Osteocyte (in vitro differentiated cells): Measurements from ENCODE around the gene PSMB9. TPM values are rescaled to one million over a fixed set of nuclear protein-coding genes. Genes with fewer than 3 reads are reported as not detected.

Experiments used
- DNase-seq: peaks from one replicate; pipeline ENCODE4 v3.0.0; 2021; ENCODE audit warnings: mixed read lengths; ENCODE audit not compliant: unreplicated experiment; ENCODE audit errors: extremely low spot score
- H3K27ac Mint-ChIP-seq: one replicate; pipeline ENCODE4 v1.8.0; 2021; ENCODE audit warnings: mild to moderate bottlenecking, mixed read lengths; ENCODE audit not compliant: unreplicated experiment
- H3K27me3 Mint-ChIP-seq: one replicate; pipeline ENCODE4 v1.8.0; 2021; ENCODE audit warnings: mixed read lengths; ENCODE audit not compliant: unreplicated experiment
- H3K36me3 Mint-ChIP-seq: one replicate; pipeline ENCODE4 v1.8.0; 2021; ENCODE audit warnings: mixed read lengths; ENCODE audit not compliant: unreplicated experiment
- H3K4me1 Mint-ChIP-seq: one replicate; pipeline ENCODE4 v1.8.0; 2021; ENCODE audit warnings: mixed read lengths; ENCODE audit not compliant: unreplicated experiment
- H3K4me3 Mint-ChIP-seq: one replicate; pipeline ENCODE4 v1.8.0; 2021; ENCODE audit warnings: mild to moderate bottlenecking, moderate library complexity, mixed read lengths; ENCODE audit not compliant: unreplicated experiment
- H3K9me3 Mint-ChIP-seq: one replicate; pipeline ENCODE4 v1.8.0; 2021; ENCODE audit warnings: mixed read lengths; ENCODE audit not compliant: unreplicated experiment
- total RNA-seq: library from RNA; stranded (reverse); gene quantifications from 2 replicates; pipeline ENCODE4 v1.2.1, GENCODE V29; 2021
- TF ChIP-seq, protein P1 (sequence below): fragments of 200-600 bp; sonication (generic); IDR thresholded peaks from 2 replicates; pipeline ENCODE4 v1.5.0; 2021; ENCODE audit warnings: antibody characterized with exemption, mild to moderate bottlenecking, moderate library complexity

The PSMB9 gene
- total RNA-seq, 1 donor from 2014 or later = 20.8 TPM

GRCh38 chr6:32832535-32832934 is 21.5 kb upstream of the PSMB9 start:
- peaks cover 8% of the 10 kb centered on the region for H3K4me1 Mint-ChIP-seq
- TF ChIP-seq, protein P1, sequence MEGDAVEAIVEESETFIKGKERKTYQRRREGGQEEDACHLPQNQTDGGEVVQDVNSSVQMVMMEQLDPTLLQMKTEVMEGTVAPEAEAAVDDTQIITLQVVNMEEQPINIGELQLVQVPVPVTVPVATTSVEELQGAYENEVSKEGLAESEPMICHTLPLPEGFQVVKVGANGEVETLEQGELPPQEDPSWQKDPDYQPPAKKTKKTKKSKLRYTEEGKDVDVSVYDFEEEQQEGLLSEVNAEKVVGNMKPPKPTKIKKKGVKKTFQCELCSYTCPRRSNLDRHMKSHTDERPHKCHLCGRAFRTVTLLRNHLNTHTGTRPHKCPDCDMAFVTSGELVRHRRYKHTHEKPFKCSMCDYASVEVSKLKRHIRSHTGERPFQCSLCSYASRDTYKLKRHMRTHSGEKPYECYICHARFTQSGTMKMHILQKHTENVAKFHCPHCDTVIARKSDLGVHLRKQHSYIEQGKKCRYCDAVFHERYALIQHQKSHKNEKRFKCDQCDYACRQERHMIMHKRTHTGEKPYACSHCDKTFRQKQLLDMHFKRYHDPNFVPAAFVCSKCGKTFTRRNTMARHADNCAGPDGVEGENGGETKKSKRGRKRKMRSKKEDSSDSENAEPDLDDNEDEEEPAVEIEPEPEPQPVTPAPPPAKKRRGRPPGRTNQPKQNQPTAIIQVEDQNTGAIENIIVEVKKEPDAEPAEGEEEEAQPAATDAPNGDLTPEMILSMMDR = no peak
- H3K27me3 Mint-ChIP-seq = no peaks in the 10 kb centered on the region
- H3K9me3 Mint-ChIP-seq = no peaks in the 10 kb centered on the region
- no peak overlapping the region for H3K4me3 Mint-ChIP-seq
- DNase-seq = no peak
- H3K27ac Mint-ChIP-seq = no peak overlapping the region
- peaks cover 29% of the 10 kb centered on the region for H3K36me3 Mint-ChIP-seq

DNA sequence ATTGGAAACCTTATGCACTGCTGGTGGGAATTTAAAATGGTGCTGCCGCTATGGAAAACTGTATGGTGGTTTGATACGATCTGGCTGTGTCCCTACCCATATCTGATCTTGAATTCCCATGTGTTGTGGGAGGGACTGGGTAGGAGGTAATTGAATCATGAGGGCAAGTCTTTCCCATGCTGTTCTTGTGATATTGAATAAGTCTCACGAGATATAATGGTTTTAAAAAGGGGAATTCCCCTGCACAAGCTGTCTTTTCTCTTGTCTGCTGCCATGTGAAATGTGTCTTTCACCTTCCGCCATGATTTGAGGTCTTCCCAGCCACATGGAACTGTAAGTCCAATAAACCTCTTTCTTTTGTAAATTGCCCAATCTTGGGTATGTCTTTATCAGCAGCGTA is 20.3 kb upstream of the PSMB9 start:
- Mint-ChIP-seq H3K27ac (no peak overlapping the region), H3K27me3 (no peaks in the 10 kb centered on the region), H3K4me1 (peaks cover 10% of the 10 kb centered on the region), H3K9me3 (no peaks in the 10 kb centered on the region), H3K36me3 (peaks cover 29% of the 10 kb centered on the region), H3K4me3 (no peak overlapping the region)
- no peak for DNase-seq
- TF ChIP-seq, protein P1 = no peak

DNA sequence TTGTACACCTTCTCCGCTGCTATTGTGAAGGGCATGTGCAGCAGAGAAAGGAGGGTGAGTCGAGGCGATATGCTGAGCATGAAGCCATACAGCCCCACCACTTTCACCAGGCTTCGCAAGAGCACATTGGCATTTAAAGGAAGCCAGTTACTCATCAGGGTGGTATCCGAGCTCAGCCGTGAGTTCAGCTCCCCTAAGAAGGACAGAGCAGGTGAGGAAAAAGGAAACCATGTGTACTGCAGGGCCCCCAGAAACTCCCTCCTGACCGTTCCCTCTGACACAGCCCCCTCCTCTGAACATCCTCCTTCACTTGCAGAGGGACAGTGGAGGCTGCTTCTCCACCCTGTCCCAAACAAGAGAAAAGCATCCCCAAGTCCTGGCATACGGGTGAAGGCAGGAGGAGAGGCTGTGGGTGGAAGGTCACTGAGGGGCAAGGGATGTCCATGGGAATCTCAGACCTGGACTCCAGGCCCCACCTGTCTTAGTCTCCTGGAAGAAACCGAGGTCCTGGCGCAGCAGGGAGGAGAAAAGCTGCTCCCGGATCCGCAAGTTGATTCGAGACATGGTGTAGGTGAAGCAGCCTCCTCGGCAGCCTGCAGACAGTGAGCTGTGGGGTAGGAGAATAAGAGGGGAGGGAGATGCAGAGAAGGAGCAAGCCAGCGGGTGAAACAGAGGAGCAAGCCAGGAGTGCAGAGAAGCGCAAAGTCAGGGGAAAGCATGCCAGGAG is 18.7 kb upstream of the PSMB9 start:
- H3K9me3 Mint-ChIP-seq = no peaks in the 10 kb centered on the region
- TF ChIP-seq, protein P1 = no peak
- H3K4me1 Mint-ChIP-seq = peaks cover 12% of the 10 kb centered on the region
- H3K27ac Mint-ChIP-seq = no peak overlapping the region
- peaks cover 28% of the 10 kb centered on the region for H3K36me3 Mint-ChIP-seq
- H3K4me3 Mint-ChIP-seq = no peak overlapping the region
- H3K27me3 Mint-ChIP-seq = no peaks in the 10 kb centered on the region
- no peak for DNase-seq

- no peak for DNase-seq
- Mint-ChIP-seq H3K27me3 (no peaks in the 10 kb centered on the region), H3K27ac (no peak overlapping the region), H3K4me3 (peak overlapping the region; percentile 84), H3K4me1 (peaks cover 12% of the 10 kb centered on the region), H3K9me3 (no peaks in the 10 kb centered on the region), H3K36me3 (peaks cover 33% of the 10 kb centered on the region)
- TF ChIP-seq, protein P1 = no peak
Observed at GRCh38 chr6:32836873-32837272, 17.1 kb upstream of the PSMB9 start.

DNA sequence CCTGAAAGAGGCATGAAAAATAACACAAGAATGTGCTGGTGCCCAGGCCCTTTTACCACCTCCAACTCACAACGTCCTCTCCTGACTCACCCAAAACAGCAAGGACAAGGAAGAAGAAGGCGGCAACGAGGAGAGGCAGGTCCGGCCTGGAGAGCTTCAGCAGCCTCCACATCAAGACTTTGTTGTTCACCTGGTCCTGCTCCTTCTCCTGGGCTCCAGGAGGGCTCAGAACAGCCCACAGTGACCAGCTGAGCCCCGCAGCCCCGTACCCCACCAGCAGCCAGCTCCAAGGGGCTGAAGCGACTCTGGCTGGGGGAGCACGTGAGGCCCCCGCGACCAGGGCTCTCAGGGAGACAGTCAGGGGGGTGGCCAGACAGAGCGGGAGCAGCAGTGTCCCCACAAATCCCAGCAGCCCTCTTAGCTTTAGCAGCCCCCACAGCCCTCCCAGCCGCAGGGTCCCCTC is 16.3 kb upstream of the PSMB9 start:
- H3K4me3 Mint-ChIP-seq = peak overlapping the region; percentile 84
- peaks cover 36% of the 10 kb centered on the region for H3K36me3 Mint-ChIP-seq
- TF ChIP-seq, protein P1 = no peak
- peak overlapping the region; percentile 89 for H3K27ac Mint-ChIP-seq
- no peak for DNase-seq
- H3K9me3 Mint-ChIP-seq = no peaks in the 10 kb centered on the region
- peaks cover 17% of the 10 kb centered on the region for H3K4me1 Mint-ChIP-seq
- no peaks in the 10 kb centered on the region for H3K27me3 Mint-ChIP-seq
